NT2/D1 (cell line): ENCODE measurements around the gene COA3.

Experiments used
- SUZ12 ChIP-seq: IDR thresholded peaks from 2 replicates; pipeline ENCODE4 v1.6.1; 2011; ENCODE audit not compliant: insufficient read length, insufficient read depth; ENCODE audit errors: extremely low read depth
- YY1 ChIP-seq: IDR thresholded peaks from 2 replicates; pipeline ENCODE4 v1.6.1; 2011; ENCODE audit not compliant: insufficient read length, insufficient read depth
- ZNF274 ChIP-seq: IDR thresholded peaks from 2 replicates; pipeline ENCODE4 v1.6.1; 2011; ENCODE audit warnings: mild to moderate bottlenecking, low read depth, low read length

- TF ChIP-seq ZNF274 (no peak), YY1 (no peak), SUZ12 (no peak)
These were observed 50.1 kb downstream of the COA3 start for GRCh38 chr17:42748202-42748907.
